SIG-M5 (cell line): ENCODE data around the gene MALRD1.
"Not testable (repeated sequence)": the region's sequence is repeated elsewhere in the genome, so short reads cannot be mapped to it uniquely, and the experiment has no call there.

ENCODE experiments used
- DNase-seq: peaks from one replicate; lab custom pipeline; 2025; lab: John Stamatoyannopoulos, UW

The MALRD1 gene

DNA sequence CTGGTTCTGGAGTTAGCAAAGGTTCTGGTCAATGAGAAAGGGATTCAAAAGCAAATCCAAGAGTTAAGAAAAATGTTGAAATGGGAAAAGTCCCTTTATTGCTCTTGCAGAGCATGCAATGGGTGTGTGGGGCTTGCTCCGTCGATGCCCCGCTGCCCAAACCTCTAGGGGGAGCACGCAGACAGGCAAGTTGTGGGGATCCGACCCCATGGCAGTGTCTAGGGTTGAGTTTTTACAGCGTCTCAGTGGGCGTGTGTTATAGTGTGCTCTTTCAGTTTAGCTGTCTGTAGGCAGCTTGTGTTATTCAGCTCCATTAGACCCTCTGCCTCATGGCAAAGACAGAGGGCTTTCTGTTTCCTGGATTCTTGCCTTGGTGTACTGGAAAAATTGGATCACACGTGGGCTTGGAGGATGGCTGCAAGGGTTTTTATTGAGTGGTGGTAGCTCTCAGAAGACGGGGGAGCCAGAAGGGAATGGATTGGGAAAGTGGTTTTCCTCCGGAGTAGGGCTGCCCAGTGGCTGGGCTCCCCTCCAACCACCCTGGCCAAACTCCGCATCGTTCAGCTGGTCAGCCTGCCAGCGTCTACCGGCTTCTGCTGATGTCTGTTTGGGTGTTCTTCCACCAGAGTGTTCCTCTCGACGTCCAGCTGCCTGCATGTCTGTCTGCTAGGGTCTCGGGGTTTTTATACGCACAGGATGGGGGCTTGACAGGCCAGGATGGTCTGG is 665.4 kb downstream of the MALRD1 start:
- no peak for DNase-seq

DNA sequence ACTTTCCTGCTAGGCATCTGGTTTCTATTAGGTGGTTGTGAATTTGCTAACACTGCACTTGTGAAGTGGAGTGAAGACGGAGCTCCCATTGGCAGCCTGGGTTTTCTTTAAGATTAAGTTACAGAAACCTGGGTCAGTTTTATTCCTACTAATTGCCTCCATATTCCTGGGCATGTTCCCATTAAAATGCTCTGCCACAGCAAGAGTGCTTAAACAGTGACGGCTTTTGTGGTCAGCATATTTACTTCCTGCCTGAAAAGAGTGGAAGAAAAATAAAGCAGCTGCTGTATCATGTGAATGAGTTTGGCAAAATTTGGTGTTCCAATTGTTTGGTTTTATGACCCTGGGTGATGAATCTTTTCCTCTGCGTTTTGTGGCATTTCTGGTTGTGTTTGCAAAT is 670.7 kb downstream of the MALRD1 start:
- DNase-seq = no peak

DNA sequence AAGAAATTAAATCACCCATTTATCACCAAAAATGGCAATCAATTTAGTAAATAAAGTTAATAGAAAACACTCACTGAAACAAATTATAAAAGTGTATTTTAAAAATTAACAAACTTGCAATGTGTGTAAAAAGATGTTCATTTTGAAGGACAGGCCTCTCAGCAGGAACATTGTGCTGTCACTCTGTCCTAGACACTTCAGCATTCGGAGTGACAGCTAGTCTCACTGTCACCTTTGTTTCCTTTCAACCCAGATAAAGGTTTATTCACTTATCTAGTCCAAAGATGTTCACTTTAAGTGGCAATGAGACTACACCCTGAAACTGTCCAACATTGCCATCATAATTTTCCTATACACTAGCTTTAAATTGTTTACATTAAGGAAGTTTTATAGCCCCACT is 675.7 kb downstream of the MALRD1 start:
- DNase-seq = no peak

DNA sequence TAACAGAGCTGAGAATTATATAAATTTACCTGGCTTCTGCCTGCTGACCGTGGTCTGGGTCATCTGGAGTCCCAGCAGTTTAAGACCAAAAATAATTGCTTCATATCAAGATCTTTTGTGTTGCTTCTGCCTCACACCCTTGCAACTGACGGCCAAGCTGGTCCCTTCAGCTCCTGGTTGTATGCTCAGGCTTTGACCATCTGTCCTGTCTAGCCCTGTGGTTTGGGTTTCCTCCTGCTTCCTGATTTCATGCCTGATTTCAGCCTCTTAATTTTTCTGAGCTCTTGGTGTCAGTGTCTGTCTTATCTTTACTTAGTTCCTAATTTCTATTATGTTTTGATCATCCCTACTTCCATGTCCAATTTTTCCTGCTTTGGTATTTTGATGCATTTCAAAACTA is 679.8 kb downstream of the MALRD1 start:
- no peak for DNase-seq

DNA sequence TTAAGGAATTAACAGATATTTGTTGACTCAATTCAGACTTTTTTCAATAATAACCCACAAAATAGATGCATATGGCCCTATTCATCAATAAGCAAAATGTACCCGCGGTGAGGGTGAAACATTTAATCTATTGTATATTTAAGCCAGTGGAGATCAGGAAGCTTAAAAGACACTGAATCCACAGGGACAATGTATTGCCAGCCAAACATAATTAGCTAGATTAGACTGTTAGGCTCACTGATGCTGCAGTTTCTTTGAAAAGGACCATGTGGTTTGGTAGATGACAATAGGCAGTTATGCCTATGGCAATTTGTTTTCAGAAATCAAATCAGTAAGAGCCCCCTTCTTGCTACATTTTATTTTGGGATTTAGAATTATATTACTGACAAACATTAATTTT is 680.4 kb downstream of the MALRD1 start:
- no peak for DNase-seq

DNA sequence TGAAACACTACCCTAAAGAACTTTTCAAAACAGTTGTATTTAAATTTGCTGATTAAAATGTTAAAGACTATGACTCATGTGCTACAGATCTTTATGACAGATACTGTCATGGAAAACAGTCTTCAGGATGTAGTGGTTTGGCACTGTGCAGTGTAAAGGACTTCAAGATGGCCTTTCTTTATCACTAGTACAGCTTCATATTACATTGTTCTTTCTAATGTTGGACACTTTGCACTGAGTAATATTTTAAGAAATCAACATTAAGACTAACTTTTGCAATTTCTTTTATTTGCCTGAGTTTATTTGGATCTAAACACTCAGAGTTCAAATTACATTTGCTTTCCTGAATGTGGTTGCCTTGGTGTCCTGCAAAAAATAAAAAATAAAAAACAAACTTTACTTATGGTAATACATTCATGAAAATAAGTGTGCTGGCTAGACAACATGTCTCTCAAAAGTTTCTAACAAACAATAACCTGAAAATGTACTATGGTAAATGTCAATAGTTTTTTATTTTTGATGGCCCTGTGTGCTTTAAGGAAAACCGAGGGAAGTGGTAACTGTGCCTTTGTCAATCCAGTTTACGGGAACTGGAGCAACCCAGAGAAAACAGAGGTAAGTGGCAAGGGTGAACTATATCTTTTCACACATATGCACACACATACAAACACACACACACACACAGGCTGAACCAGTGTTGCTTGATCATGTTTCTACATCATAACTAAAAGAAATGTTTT is 681.7 kb downstream of the MALRD1 start:
- no peak for DNase-seq

GRCh38 chr10:19730907-19731217 is 682.3 kb downstream of the MALRD1 start:
- no peak for DNase-seq

GRCh38 chr10:19731560-19731959 is 683.0 kb downstream of the MALRD1 start:
- DNase-seq = no peak

DNA sequence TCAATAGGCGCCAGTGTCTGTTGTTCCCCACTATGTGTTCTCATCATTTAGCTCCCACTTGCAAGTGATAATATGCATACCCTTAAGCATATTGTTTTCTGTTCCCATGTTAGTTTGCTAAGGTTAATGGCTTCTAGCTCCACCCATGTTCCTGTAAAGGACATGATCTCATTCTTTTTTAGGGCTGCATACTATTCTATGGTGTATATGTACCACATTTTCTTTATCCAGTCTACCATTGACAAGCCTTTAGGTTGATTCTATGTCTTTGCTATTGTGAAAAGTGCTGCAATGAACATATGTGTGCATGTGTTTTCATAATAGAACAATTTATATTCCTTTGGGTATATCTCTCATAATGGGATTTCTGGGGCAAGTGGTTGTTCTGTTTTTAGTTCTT is 689.8 kb downstream of the MALRD1 start:
- no peak for DNase-seq

- DNase-seq = not testable (repeated sequence)
Measured at GRCh38 chr10:19739232-19739631, 690.6 kb downstream of the MALRD1 start.

DNA sequence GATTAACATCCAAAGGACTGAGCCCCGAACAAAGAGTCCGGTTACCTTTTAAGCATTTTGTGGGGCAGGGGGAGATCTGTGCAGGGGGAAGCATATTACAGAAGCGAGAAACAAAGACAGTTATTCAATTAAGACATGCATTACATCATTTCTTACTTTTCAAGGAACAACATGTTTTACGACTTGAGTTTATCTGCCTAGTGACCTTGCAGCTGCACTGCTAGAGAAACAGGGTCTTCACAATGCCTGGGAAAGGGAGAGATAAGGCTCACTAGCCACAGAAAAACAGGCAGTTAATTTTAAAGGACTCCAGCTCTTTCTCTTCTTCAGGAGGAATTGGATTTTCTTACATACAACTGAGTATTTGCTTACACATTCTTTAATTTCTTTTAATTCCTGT is 693.5 kb downstream of the MALRD1 start:
- not testable (repeated sequence) for DNase-seq

- DNase-seq = no peak
Measured at GRCh38 chr10:19745672-19746071, 697.1 kb downstream of the MALRD1 start.

DNA sequence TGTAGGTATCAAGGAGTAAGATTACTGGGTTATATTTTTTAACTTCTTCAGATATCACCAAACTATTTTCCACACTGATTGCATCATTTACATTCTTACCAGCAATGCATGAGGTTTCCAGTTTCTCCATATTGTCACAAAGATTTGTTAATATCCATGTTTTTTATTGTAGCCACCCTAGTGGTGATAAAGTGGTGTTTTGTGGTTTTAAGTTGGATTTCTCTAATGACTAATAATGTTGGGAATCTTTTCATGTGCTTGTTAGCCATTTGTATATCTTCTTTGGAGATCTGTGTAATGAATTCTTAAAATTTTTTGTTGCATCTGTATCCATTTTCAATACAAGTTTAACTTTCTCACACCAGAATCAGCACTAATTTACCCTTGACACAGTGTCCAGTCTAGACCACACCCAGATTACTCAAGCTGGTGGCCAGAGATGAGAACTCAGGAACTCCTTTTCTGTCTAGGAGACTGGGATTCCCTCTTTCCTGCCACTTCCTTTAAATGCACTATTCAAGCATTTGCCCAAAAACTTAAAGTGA is 700.7 kb downstream of the MALRD1 start:
- DNase-seq = no peak

DNA sequence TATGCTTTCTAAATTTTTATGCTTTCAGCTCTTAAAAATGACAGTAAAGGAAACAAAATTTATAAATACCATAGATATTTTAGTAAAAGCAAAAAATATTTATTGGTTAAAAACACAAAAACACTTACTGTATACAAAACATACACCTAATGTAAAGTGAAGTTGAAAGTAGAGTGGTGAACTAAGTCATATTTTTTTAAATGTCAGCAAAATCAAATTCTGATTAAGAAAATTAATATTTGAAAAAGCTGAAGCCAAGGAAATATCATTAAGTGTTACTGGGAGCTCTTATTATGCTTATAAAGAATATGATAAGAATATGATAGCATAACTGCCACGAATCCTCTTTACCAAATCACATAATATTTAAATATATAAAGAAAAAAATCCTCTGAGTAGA is 702.4 kb downstream of the MALRD1 start:
- DNase-seq = no peak

DNA sequence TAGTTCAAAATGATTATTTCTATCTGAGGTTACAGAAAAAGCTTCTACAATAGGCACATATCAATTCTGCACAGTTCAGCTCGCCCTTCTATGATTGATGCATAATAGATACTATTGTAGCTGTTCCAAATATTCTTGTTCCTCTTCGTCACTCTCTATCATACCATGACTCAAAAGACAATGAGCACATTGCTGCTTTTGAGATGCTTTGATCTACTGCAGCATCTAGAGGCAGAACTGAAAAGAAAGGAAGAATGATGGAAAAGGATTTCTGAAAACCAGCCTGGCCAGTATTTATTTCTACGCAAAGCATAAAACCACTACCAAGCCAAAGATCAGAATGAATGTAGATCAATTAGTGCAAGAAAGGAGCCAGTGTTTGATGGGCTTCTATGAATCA is 708.3 kb downstream of the MALRD1 start:
- no peak for DNase-seq

DNA sequence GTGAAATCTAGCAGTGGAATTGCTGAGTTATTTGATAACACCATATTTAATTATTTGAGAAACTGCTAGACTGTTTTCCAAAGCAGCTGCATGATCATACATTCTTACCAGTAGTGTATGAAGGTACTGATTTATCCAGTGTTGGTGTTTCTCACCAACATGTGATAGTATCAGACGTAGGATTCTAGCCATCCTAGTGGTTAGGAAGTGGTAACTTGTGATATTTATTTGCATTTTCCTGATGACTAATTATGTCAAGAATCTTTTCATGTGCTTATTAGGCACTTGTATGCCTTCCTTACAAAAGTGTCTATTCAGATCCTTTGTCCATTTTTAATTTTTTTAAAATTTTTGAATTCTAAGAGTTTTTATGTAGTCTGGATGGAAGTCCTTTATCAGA is 713.4 kb downstream of the MALRD1 start:
- DNase-seq = no peak

DNA sequence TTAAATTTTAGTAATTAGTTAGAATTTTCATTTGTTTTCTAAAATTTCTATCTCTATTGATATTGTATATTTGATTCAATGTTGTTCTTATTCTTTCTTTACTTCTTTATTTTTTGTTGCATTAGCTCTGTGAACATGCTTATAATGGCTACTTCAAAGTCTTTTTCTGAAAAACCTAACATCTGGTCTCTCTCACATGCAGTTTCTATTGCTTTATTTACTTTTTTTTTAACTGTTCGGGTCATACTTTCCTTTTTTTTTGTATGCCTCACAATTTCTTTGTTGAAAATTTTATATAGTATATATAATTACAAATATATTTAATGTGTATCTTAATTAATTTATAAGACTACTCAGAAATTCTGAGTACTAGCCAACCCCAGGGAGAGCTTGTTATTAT is 715.5 kb downstream of the MALRD1 start:
- no peak for DNase-seq

- DNase-seq = no peak
Measured at GRCh38 chr10:19767876-19768275, 719.3 kb downstream of the MALRD1 start.

DNA sequence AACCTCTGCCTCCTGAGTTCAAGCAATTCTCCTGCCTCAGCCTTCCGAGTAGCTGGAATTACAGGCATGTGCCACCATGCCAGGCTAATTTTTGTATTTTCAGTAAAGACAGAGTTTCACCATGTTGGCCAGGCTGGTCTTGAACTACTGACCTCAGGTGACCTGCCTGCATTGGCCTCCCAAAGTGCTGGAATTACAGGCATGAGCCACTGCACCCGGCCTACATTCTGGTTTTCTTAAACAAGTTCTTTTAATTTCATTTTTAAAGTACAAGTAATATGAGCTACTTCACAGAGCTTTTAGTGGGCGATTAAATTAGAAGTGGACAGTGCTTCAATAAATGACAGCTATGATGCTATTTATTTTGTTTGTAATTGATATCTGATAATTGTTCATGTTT is 721.2 kb downstream of the MALRD1 start:
- not testable (repeated sequence) for DNase-seq

DNA sequence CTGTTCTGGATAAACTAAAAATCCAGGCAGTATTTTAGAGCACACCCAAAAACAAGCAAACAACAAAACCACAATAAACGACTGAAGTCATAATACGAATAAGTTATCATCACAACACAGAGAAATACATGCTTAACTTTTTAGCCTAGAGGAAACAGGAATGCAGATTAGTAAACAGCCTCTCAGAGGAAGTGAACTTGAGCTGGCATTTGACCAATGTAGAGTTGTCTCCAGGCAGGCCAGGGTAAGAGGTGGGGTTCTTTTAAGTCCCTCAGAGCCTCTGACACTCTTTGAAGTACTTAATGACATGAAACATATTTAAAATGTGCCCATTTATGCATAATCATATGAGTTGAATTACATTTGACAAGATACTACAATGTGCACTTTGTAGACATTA is 724.4 kb downstream of the MALRD1 start:
- no peak for DNase-seq

DNA sequence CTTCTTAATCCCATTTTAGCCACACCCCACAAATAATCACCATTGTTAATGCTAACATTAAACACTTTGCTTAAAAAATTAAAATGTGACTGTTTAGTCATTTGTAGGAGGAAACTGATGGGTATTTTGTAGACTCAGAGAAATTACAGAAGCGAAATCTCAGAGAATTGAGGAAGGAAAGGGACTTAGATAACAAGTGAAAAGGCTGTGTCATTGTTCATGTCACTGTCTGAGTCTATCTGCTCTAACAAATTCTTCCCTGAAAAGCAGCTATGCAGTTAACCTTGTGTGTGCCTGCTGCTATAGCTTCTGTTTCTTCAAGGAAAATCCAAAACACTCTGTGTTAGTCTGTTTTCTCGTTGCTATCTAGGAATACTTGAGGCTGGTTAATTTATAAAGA is 726.7 kb downstream of the MALRD1 start:
- DNase-seq = no peak

GRCh38 chr10:19777806-19778205 is 729.2 kb downstream of the MALRD1 start:
- no peak for DNase-seq

DNA sequence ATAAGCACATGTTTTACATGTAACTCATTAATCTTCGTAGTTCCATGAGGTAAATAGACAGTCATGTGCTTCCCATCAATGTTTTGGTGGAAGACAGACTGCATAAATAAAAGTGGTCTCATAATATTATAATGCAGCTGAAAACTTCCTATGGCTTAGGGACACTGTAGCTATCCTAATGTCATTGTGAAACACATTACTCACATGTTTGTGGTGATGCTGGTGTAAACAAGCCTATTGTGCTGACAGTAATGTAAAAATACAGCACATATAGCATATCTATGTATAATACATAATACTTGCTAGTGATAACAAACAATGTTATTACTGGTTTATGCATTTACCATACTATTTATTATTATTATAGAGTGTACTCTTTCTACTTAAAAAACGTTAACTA is 730.4 kb downstream of the MALRD1 start:
- DNase-seq = no peak
